CD4-positive, alpha-beta T cell treated with Interleukin-15 for 4 hours (primary cell): ENCODE data around the gene FAF2.
"Not testable (repeated sequence)": the region's sequence is repeated elsewhere in the genome, so short reads cannot be mapped to it uniquely, and the experiment has no call there.

Source experiments
- DNase-seq: peaks from one replicate; pipeline ENCODE4 v3.0.0-alpha.2; 2020; ENCODE audit warnings: low spot score

The FAF2 gene

DNA sequence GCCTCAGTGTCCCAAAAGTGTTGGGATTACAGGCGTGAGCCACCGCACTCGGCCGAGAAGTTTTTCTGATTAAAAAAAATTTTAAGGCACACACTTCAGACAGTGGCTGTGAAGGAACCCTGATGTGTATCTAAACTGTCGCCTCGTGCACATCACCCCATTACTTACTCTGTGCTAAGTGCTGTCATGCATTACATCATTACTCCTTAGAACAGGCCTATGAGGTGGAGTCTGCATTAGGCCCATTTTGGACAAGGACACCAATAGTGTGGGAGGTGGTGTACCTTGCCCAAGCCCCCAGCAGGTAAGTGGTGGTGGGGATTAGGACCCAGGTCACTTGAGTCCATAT is 97.2 kb downstream of the FAF2 start:
- DNase-seq: no peak

GRCh38 chr5:176545737-176546509 is 97.7 kb downstream of the FAF2 start:
- no peak for DNase-seq

DNA sequence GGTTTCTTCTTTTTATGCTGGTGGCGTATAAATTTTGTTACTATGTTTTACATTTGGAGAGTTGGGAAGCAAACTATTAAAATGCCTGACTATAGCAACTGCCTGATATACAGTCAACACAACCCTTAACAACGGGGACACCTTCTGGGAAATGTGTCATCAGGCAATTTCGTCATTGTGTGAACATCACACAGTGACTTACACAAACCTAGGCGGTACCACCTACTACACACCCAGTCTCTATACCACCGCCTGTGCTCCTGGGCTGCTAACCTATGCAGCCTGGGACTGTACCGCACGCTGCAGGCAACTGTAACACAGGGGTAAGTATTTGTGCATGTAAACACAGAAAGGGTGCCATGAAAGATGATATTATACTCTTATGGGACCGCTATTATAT is 99.6 kb downstream of the FAF2 start:
- peak; percentile 71 for DNase-seq

DNA sequence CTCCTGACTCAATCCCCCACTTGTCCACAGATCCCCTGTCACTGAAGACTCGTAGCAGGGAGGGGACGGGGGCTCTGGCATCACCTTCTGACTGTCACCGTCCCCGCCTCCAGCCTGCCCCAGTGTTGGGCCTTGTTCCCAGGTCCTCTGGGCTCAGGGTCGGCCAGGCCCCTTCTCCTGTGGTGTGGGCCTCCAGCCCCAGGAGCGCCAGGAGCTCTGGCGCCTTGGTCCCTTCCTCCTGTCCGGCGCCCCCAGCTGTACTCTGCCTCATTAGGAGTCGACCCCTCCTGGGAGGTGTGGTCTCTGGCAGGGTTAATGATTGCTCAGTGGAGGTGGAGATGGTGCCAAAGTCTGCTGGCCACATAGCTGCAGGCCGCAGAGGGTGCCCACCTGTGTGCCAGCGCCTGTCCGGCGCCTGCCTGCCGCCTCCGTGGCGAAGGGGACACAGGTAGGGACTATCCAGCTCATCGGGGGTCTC is 100.8 kb downstream of the FAF2 start, which contains the start of gene CDHR2:
CDHR2 (plus strand) TSS at position 376 of the 478 bp plus-strand sequence. CDS start 16,011 bp downstream, outside the sequence.
- DNase-seq: no peak

- DNase-seq: no peak
These were observed 101.7 kb downstream of the FAF2 start for GRCh38 chr5:176549871-176550270.

DNA sequence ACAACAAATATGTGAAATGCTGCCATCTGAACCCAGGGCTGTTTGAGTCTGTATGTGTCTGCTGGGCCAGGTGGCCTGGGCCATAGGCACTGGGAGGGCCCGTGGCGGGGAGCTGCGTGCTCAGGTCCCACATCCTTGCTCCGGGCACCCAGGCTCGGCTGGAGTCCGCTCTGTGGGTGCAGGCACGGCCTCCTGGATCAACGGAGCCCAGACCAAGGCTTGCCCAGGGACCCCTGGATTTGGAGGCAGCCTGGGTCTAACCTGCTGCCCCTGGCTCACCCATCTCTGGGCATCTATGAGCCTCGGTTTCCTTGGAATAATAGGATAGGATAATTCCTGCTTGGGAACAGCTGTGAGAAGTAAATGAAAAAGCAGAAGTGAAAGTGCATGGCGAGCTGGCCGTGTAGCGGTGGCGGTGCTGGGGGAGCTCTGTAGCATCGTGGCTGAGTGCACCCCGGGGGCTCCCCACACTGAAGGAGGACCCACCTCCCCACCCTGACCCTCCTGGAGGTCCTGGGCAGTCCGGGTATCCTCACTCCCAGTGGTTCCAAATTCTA is 102.2 kb downstream of the FAF2 start:
- no peak for DNase-seq

- DNase-seq: not testable (repeated sequence)
These were observed 102.8 kb downstream of the FAF2 start for GRCh38 chr5:176550937-176551336.

DNA sequence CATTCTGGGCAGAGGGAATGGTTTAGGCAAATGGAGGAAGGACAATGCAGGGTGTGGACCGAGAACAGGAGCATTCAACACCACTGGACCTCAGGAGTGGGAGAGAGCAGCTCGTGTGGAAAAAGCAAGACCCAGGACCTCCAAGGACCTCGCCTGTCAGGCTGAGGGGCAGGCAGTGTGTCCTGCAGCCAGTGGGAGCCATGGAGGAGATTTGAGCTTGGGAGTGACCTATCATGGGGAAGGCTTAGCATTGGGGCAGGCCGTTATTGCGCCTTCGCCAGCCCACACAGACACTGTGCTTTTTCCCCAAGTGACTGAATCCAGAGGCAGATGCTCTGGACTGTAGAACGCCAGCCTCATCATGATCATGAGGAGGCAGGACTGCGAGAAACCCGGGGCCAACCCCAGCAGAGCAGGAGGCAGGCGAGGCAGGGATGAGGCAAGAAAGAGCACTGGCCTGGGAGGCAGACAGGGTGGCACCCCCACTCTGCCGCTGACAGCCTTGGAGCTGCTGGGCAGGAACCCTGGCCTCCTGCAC is 104.2 kb downstream of the FAF2 start:
- no peak for DNase-seq

GRCh38 chr5:176553260-176554085 is 105.3 kb downstream of the FAF2 start:
- peak; percentile 25 for DNase-seq

DNA sequence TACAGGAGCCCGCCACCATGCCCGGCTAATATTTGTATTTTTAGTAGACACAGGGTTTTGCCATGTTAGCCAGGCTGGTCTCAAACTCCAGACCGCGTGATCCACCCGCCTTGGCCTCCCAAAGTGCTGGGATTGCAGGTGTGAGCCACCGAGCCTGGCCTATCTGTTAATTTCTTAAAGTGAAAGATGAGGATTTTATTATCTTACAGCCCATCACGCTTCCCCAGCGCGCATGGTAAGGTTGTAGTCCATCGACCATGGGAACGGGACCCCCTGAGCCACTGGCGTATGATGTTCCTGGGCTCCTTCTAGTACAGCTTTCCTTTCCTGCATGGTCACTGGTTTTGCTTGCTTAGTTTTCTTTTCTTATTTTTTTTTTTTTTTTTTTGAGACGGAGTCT is 109.7 kb downstream of the FAF2 start:
- DNase-seq: no peak
